Neural cell (in vitro differentiated cells): ENCODE results near the gene NOLC1. TPM values are rescaled to one million over a fixed set of nuclear protein-coding genes. Genes with fewer than 3 reads are reported as not detected.

Experiments
- H2AFZ ChIP-seq: fragments of 200-600, 300-800 bp; sonication (generic), shearing (Covaris generic); 2 replicates; pipeline ENCODE4 v1.6.0; 2014; ENCODE audit warnings: low read depth, mild to moderate bottlenecking, antibody characterized with exemption, low read length, moderate library complexity
- H3F3A ChIP-seq: fragments of 200-600 bp; shearing (Covaris generic); 2 replicates; pipeline ENCODE4 v1.6.1; 2016; ENCODE audit warnings: mild to moderate bottlenecking, moderate library complexity, mixed read lengths, antibody characterized with exemption, low read length; ENCODE audit not compliant: insufficient read depth, poor library complexity, severe bottlenecking
- H3K27ac ChIP-seq: fragments of 200-600, 300-800 bp; sonication (generic), shearing (Covaris generic); 2 replicates; pipeline ENCODE4 v1.5.1; 2014; ENCODE audit warnings: mild to moderate bottlenecking, low read length, moderate library complexity
- H3K27me3 ChIP-seq: fragments of 300-800, 200-600 bp; sonication (generic), shearing (Covaris generic); 2 replicates; pipeline ENCODE4 v1.6.0; 2014; ENCODE audit warnings: mild to moderate bottlenecking, low read depth, low read length, moderate library complexity; ENCODE audit not compliant: insufficient read depth
- H3K36me3 ChIP-seq: fragments of 300-800, 200-600 bp; sonication (generic), shearing (Covaris generic); 2 replicates; pipeline ENCODE4 v1.5.1; 2014; ENCODE audit warnings: mild to moderate bottlenecking, antibody characterized with exemption, low read length, moderate library complexity; ENCODE audit not compliant: insufficient read depth
- H3K4me2 ChIP-seq: fragments of 300-800, 200-600 bp; sonication (generic), shearing (Covaris generic); 2 replicates; pipeline ENCODE4 v1.6.0; 2014; ENCODE audit warnings: mild to moderate bottlenecking, low read length
- H3K4me3 ChIP-seq: fragments of 300-800, 200-600 bp; sonication (generic), shearing (Covaris generic); 2 replicates; pipeline ENCODE4 v1.5.1; 2014; ENCODE audit warnings: mild to moderate bottlenecking, low read length, moderate library complexity
- H3K79me2 ChIP-seq: fragments of 200-600 bp; shearing (Covaris generic); replicated peaks from 2 replicates; pipeline ENCODE4 v1.6.0; 2014; ENCODE audit warnings: mild to moderate bottlenecking, low read length, moderate library complexity; ENCODE audit not compliant: insufficient read depth
- H3K9ac ChIP-seq: fragments of 300-800, 200-600 bp; sonication (generic), shearing (Covaris generic); 2 replicates; pipeline ENCODE4 v1.6.1; 2016; ENCODE audit warnings: mild to moderate bottlenecking, low read length, mixed read lengths
- H3K9me2 ChIP-seq: fragments of 200-600 bp; shearing (Covaris generic); 2 replicates; pipeline ENCODE4 v1.6.1; 2016; ENCODE audit warnings: mild to moderate bottlenecking, low read length, mixed read lengths; ENCODE audit not compliant: insufficient read depth
- H3K9me3 ChIP-seq: fragments of 200-600, 300-800 bp; sonication (generic), shearing (Covaris generic); 2 replicates; pipeline ENCODE4 v1.6.1; 2016; ENCODE audit warnings: mild to moderate bottlenecking, mixed run types, low read length, moderate library complexity, mixed read lengths
- H4K20me1 ChIP-seq: fragments of 200-600 bp; shearing (Covaris generic); 2 replicates; pipeline ENCODE4 v1.6.1; 2016; ENCODE audit warnings: mild to moderate bottlenecking, mixed run types; ENCODE audit not compliant: insufficient read depth
- EP300 ChIP-seq: fragments of 450-650 bp; conservative IDR thresholded peaks from 2 replicates; pipeline ENCODE4 v1.6.1; 2014; ENCODE audit warnings: antibody characterized with exemption, mild to moderate bottlenecking, moderate library complexity; ENCODE audit not compliant: poor library complexity, severe bottlenecking
- EZH2 ChIP-seq: fragments of 200-600, 300-800 bp; shearing (Covaris generic), sonication (generic); IDR thresholded peaks from 2 replicates; pipeline ENCODE4 v1.6.1; 2014; ENCODE audit warnings: antibody characterized with exemption, low read length, borderline replicate concordance, mild to moderate bottlenecking; ENCODE audit not compliant: insufficient read depth, poor library complexity, severe bottlenecking
- MXI1 ChIP-seq: fragments of 450-650 bp; conservative IDR thresholded peaks from 2 replicates; pipeline ENCODE4 v1.6.1; 2014; ENCODE audit warnings: antibody characterized with exemption, mild to moderate bottlenecking; ENCODE audit not compliant: poor library complexity, severe bottlenecking
- POLR2AphosphoS5 ChIP-seq: IDR thresholded peaks from 2 replicates; pipeline ENCODE4 v1.6.1; 2012
- RAD21 ChIP-seq: fragments of 450-650 bp; conservative IDR thresholded peaks from 2 replicates; pipeline ENCODE4 v1.6.1; 2014; ENCODE audit warnings: antibody characterized with exemption, mild to moderate bottlenecking, moderate library complexity
- SMC3 ChIP-seq: fragments of 450-650 bp; conservative IDR thresholded peaks from 2 replicates; pipeline ENCODE4 v1.6.1; 2014; ENCODE audit warnings: antibody characterized with exemption, mild to moderate bottlenecking, moderate library complexity; ENCODE audit not compliant: poor library complexity
- TAF1 ChIP-seq: IDR thresholded peaks from 2 replicates; pipeline ENCODE4 v1.6.1; 2012; ENCODE audit warnings: low read depth
- polyA plus RNA-seq: library from polyadenylated mRNA; depleted of rRNA; stranded (reverse); fragments of >200 nt; gene quantifications from 2 replicates; pipeline ENCODE4 v1.2.3, GENCODE V29; 2014
- TF ChIP-seq, protein P1 (sequence below): fragments of 450-650 bp; IDR thresholded peaks from 2 replicates; pipeline ENCODE4 v1.5.1; 2014; ENCODE audit warnings: antibody characterized with exemption, mild to moderate bottlenecking, moderate library complexity; ENCODE audit not compliant: poor library complexity, severe bottlenecking
- TF ChIP-seq, protein P2 (sequence below): IDR thresholded peaks from 2 replicates; pipeline ENCODE4 v1.6.1; 2012; ENCODE audit warnings: borderline replicate concordance

NOLC1 gene
- polyA plus RNA-seq, 1 donor from 2014 or later, result 36.0 TPM

DNA sequence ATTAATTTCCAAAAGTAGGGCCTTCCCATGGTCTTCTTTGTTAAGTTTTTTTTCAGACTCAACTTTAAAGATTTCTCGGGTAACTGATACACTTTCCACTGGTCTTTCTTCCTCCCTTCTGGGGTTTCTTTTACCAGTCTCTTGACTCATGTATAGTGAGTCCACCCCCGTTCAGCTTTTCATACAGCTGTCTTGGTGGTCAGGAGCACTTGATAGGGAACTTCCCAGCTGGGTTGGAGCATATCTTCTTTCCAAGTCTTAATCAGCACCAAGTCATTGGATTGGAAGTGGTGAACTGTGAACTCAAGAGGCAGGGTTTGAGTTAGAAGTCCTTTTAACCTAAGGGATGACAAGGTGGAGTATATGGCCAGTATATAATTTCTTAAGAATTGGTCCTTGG, 44.7 kb downstream of the NOLC1 start:
- Histone ChIP-seq H2AFZ (no peak overlapping the region), H3K9ac (no peak overlapping the region), H3K4me2 (no peak overlapping the region), H3K79me2 (no peaks in the 10 kb centered on the region), H3F3A (no peaks in the 10 kb centered on the region), H3K4me3 (no peak overlapping the region), H3K27ac (no peak overlapping the region), H3K9me3 (peaks cover 3% of the 10 kb centered on the region), H3K36me3 (no peaks in the 10 kb centered on the region), H3K27me3 (no peaks in the 10 kb centered on the region), H3K9me2 (no peaks in the 10 kb centered on the region), H4K20me1 (no peaks in the 10 kb centered on the region)
- TF ChIP-seq POLR2AphosphoS5, result no peak
- TF ChIP-seq, protein P1, sequence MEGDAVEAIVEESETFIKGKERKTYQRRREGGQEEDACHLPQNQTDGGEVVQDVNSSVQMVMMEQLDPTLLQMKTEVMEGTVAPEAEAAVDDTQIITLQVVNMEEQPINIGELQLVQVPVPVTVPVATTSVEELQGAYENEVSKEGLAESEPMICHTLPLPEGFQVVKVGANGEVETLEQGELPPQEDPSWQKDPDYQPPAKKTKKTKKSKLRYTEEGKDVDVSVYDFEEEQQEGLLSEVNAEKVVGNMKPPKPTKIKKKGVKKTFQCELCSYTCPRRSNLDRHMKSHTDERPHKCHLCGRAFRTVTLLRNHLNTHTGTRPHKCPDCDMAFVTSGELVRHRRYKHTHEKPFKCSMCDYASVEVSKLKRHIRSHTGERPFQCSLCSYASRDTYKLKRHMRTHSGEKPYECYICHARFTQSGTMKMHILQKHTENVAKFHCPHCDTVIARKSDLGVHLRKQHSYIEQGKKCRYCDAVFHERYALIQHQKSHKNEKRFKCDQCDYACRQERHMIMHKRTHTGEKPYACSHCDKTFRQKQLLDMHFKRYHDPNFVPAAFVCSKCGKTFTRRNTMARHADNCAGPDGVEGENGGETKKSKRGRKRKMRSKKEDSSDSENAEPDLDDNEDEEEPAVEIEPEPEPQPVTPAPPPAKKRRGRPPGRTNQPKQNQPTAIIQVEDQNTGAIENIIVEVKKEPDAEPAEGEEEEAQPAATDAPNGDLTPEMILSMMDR, result no peak
- no peak for TF ChIP-seq RAD21
- no peak for TF ChIP-seq MXI1
- no peak for TF ChIP-seq EP300
- TF ChIP-seq SMC3, result no peak
- no peak for TF ChIP-seq TAF1
- TF ChIP-seq EZH2, result no peak
- TF ChIP-seq, protein P2, sequence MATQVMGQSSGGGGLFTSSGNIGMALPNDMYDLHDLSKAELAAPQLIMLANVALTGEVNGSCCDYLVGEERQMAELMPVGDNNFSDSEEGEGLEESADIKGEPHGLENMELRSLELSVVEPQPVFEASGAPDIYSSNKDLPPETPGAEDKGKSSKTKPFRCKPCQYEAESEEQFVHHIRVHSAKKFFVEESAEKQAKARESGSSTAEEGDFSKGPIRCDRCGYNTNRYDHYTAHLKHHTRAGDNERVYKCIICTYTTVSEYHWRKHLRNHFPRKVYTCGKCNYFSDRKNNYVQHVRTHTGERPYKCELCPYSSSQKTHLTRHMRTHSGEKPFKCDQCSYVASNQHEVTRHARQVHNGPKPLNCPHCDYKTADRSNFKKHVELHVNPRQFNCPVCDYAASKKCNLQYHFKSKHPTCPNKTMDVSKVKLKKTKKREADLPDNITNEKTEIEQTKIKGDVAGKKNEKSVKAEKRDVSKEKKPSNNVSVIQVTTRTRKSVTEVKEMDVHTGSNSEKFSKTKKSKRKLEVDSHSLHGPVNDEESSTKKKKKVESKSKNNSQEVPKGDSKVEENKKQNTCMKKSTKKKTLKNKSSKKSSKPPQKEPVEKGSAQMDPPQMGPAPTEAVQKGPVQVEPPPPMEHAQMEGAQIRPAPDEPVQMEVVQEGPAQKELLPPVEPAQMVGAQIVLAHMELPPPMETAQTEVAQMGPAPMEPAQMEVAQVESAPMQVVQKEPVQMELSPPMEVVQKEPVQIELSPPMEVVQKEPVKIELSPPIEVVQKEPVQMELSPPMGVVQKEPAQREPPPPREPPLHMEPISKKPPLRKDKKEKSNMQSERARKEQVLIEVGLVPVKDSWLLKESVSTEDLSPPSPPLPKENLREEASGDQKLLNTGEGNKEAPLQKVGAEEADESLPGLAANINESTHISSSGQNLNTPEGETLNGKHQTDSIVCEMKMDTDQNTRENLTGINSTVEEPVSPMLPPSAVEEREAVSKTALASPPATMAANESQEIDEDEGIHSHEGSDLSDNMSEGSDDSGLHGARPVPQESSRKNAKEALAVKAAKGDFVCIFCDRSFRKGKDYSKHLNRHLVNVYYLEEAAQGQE, result no peak

DNA sequence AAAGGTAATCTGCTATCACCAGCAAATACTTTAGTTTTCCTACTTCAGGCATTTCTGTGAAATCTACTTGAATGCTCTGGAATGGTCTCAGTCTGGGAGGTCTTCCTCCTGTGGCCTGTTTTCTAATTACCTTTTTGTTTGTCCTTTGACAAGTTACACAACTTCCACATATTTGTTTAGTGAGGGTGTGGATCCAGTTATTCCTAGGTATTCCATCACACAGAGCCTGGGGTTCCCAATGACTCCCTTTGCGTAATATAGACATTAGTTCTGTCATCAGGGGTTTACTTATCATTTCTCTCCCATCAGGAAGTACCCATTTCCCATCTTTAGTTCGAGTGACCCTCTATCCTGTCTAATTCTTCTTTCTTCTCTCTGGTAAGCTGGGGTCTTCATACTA, 45.8 kb downstream of the NOLC1 start:
- no peaks in the 10 kb centered on the region for H3F3A ChIP-seq
- H3K9me2 ChIP-seq, result no peaks in the 10 kb centered on the region
- no peaks in the 10 kb centered on the region for H3K79me2 ChIP-seq
- no peak overlapping the region for H3K27ac ChIP-seq
- no peaks in the 10 kb centered on the region for H3K27me3 ChIP-seq
- H3K9ac ChIP-seq, result no peak overlapping the region
- no peak overlapping the region for H3K4me3 ChIP-seq
- H3K9me3 ChIP-seq, result no peaks in the 10 kb centered on the region
- H3K4me2 ChIP-seq, result no peak overlapping the region
- H2AFZ ChIP-seq, result no peak overlapping the region
- no peak for TF ChIP-seq EP300
- no peak for TF ChIP-seq POLR2AphosphoS5
- TF ChIP-seq, protein P2, result no peak
- no peak for TF ChIP-seq MXI1
- no peak for TF ChIP-seq TAF1
- no peak for TF ChIP-seq EZH2
- no peak for TF ChIP-seq SMC3
- H3K36me3 ChIP-seq, result no peaks in the 10 kb centered on the region
- H4K20me1 ChIP-seq, result no peaks in the 10 kb centered on the region
